ENCODE data around the gene GRK3.

DNA sequence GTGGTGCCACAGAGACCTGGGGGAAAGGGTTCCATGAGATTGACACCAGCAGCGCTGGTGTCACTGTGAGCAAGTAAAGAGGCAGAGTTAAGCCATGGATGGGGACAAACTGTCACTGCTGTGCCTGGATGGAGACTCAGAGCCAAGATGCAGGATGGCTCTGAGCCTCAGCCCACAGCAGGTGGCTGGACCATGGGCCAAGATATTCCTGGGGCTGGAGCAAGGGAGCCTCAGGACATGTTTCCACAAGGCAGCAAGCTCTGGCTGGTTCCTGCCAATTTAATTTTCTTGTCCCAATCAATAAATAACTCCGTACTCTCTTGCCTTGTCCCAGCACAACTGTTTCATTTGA is 200.5 kb downstream of the GRK3 start:
- no peak for TF ChIP-seq POLR2A (IDR thresholded peaks at IDR 0.05)
- TF ChIP-seq CTCF (IDR thresholded peaks at IDR 0.05): no peak

All from Peyer's patch (tissue), 4 donors.